Posterior cingulate gyrus (tissue), 11 donors: ENCODE measurements around the gene PARP9.

Experiments
- DNase-seq, 10 donors: peaks; one replicate each; pipeline versions ENCODE4 v3.0.0 to v3.0.0-alpha.2; 2020 to 2021; ENCODE audit warnings: mixed read lengths in 3 of 10
- intact Hi-C: fragments of 100-400 bp; cut with DNase I; formaldehyde crosslinking; loops from one replicate; pipeline ENCODE4 v1.15.1; 2023

PARP9 gene

GRCh38 chr3:122564155-122564912, at the start of gene PARP9, which contains the start of gene DTX3L:
Gene PARP9 (minus strand): TSS chr3:122564300. CDS start chr3:122559620, 4,680 bp downstream.
Gene DTX3L (plus strand): TSS chr3:122564338. CDS start chr3:122564427, 89 bp downstream.
- peak in 9 of 10 donors; percentile 35 to 94 (median 65) for DNase-seq
- intact Hi-C loops: no loop called here

- no peak for DNase-seq
- intact Hi-C loops: no loop called here
Observed at GRCh38 chr3:122612696-122613095, 48.6 kb upstream of the PARP9 start.

GRCh38 chr3:122609798-122610559, 45.9 kb upstream of the PARP9 start:
- no peak for DNase-seq
- intact Hi-C loops: no loop called here

DNA sequence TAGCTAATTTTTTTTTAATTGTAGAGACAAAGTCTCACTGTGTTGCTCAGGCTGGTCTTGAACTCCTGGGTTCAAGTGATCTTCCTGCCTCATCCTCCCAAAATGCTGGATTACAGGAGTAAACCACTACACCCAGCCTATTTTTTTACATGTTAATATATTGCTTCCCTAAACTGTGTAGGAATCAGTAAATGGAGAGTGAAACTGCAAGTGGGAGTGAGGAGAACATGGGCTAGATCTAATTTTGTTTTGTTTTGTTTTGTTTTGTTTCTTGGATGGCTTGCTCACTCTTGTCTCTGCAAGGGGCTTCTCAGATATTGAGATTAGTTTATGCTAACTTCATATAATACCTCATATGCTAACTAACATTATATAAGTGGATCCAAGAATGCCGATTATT, 44.8 kb upstream of the PARP9 start:
- no peak for DNase-seq
- intact Hi-C loops: no loop called here

DNA sequence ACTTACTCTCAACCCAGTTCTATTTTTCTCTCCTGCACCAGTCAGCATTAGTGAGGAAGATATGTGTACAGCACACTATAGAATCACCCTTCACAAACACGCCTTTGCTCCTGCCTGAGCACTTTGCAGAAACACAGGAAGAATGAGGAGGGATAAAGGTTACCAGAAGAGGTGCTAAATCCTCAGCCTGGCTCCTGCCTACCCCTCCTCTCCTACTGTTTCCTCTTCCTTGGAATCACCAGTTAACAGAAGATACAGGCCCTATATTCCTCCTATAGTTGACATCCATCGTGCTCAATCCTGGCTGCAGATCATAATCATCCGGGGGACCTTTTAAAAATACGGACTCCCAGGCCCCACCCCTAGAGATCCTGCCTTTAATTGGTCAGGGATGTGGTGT, 42.2 kb upstream of the PARP9 start:
- DNase-seq: no peak
- intact Hi-C loops: no loop called here

GRCh38 chr3:122603056-122603455, 39.0 kb upstream of the PARP9 start:
- DNase-seq: no peak
- intact Hi-C loops: no loop called here

DNA sequence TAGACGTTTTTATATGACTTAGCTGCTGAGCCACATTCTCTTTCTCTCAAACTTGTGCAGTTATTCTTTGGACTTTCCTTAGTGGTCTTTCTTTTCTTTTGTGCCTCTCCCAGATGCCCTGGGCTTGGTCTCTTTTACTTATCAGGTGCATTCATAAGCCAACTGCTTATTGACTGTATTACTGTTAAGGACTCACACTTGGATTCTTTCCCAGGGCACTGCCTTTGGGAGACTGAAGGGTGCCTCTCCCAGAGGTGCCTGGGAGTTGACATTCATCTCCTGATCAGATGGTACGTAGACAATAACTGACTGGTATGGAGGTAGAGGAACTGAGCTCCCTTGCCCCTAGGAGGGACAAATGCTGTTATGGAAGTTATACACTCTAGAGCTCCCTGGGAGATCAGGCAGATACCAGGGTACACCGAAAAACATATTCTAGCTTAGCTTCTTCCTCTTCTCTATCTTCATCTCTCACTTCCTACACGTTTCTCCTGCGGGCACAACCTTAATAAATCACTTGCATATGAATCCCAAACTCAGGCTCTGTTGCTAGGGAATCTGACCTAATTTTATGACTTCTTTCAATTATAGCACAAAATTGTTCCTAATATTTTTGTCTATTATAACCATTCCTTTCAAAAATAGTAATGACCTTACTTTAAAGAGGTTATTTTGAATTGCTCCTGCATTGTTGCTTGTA, 38.1 kb upstream of the PARP9 start:
- intact Hi-C loops: no loop called here
- no peak for DNase-seq

DNA sequence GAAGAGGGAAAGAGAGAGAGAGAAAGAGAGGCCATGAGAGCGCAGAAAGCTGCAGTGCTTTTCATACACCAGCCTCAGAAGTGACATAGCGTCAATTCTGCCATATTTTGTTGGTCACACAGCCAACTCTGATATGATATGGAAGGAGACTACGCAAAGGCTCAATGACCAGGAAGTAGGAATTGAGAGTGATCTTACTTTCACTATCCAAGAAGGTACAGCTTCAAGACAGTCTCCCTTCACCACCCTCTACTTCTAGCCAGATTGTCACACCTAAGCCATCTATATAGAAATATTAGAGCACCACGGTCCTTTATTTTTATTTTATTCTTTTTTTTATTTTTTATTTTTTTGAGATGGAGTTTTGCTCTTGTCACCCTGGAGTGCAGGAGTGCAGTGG, 34.5 kb upstream of the PARP9 start:
- intact Hi-C loops: no loop called here
- no peak for DNase-seq

- DNase-seq: no peak
- intact Hi-C loops: no loop called here
Observed at GRCh38 chr3:122598151-122598550, 34.1 kb upstream of the PARP9 start.

- intact Hi-C loops: no loop called here
- DNase-seq: no peak
Observed at GRCh38 chr3:122594025-122594424, 29.9 kb upstream of the PARP9 start.

GRCh38 chr3:122590610-122591009, 26.5 kb upstream of the PARP9 start:
- DNase-seq: no peak
- intact Hi-C loops: no loop called here

- intact Hi-C loops: no loop called here
Observed at GRCh38 chr3:122589297-122589696, 25.2 kb upstream of the PARP9 start.

GRCh38 chr3:122587572-122587971, 23.5 kb upstream of the PARP9 start:
- DNase-seq: no peak
- intact Hi-C loops: no loop called here

More at GRCh38 chr3:122589297-122589696, 25.2 kb upstream of the PARP9 start:
- no peak for DNase-seq

DNA sequence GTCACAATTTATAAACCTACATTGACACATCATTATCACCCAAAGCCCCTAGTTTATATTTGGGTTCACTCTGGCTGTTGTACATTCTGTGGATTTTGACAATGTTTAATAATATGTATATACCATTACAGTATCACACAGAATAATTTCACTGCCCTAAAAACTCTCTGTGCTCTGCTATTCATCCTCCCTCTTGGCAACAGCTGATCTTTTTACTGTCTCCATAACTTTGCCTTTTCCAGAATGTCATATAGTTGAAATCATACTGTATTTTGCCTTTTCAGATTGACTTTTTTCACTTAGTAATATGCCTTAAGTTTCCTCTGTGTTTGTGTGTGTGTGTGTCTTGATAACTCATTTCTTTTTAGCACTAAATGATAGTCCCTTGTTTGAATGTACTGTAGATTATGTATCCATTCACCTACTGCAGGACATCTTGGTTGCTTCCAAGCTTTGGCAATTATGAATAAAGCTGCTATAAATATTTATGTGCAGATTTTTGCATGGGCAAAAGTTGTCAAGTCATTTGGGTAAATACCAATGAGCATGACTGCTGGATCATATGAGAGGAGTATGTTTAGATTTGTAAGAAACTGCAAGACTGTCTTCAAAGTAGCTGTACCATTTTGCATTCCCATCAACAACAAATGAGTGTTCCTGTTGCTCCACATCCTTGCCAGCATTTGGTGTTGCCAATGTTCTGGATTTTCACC, 22.8 kb upstream of the PARP9 start:
- no peak for DNase-seq
- intact Hi-C loops: no loop called here

DNA sequence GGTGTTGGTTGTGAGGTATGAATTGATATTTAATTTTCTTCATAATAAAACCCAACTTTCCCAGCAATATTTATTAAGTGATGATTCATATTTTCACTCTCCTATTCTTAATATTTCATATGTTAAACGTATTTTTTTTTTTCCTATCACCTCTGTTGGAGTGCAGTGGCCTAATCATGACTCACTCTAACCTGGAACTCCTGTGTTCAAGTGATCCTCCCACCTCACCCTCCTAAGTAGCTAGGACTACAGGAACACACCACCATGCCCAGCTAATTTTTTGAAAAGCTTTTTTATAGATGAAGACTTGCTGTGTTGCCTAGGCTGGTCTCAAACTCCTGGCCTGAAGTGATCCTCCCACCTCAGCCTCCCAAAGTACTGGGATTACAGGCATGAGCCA, 22.0 kb upstream of the PARP9 start:
- intact Hi-C loops: no loop called here
- DNase-seq: no peak

- intact Hi-C loops: no loop called here
- DNase-seq: no peak
Observed at GRCh38 chr3:122582390-122582789, 18.3 kb upstream of the PARP9 start.

DNA sequence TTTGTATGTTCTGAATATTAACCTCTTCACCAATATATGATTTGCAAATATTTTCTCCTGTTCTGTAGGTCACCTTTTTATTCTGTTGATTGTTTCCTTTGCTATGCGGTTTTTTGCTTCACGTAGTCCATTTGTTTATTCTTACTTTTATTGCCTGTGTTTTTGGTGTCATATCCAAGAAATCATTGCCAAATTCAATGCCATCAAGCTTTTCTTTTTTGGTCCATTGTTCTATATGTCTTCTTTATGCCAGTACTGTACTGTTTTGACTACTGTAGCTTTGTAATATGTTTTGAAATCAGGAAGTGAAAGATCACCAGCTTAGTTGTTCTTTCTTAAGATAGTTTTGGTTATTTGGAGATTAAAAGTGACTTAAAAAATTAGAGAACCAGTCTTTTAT, 17.5 kb upstream of the PARP9 start:
- intact Hi-C loops: no loop called here
- no peak for DNase-seq

- intact Hi-C loops: no loop called here
- DNase-seq: no peak
Observed at GRCh38 chr3:122580470-122580869, 16.4 kb upstream of the PARP9 start.

DNA sequence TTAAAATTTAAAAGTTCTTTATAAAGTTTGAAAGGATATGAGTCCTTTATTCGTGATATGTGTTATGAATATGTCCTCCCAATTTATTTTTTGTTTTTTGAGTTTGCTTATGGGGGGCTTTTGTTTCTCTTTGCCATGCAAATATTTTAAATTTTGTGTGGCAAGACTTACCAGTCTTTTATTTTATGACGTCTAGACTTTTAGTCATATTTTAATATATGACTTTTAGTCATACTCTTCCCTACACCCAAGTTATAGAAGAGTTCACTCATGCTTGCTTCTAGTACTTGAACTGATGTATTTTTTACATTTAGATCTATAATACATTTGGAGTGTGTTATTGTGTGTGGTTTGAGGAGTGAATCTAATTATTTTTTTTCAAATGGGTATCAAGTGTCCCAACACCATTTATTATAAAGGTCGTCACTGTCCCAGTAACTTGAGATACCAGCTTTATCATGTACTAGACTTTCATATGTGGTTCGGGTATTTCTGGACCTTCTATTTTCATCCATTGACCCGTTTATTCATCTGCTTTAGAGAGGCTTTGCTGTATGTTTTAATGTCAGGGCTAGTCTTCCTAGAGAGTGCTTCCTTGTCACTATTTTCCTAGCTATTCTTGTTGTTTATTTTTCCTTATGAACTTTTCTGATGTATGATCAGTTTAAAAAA, 14.1 kb upstream of the PARP9 start:
- no peak for DNase-seq
- intact Hi-C loops: no loop called here

DNA sequence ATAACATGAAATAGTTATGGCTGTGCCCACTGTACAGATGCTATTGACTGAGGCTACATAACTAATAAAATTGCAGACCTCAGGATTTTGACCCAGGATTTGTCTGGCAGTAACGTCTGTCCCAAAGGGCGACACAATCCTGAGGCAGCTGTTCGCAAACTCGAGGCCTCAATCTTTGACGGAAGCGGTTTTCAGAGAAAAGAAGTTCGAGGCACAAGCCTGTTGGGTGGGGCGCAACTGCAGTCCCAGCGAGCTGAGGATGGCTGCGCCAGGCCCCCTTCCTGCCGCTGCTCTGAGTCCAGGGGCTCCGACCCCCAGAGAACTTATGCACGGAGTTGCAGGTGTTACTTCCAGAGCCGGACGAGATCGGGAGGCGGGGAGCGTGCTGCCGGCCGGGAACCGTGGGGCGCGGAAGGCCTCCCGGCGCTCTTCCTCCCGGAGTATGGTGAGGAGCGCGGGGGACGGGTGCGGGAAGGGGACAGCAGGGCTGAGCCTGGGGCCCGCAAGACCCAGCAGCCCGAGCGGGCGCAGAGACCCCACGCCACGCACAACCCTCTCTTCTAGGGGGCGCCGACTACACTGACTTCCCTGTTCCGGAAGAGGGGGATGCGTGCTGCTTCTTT, 13.4 kb upstream of the PARP9 start, which contains the start of gene PARP15:
TSS of gene PARP15 (plus strand) at position 242 of the 623 bp plus-strand sequence. CDS start at position 260, 18 bp downstream.
- DNase-seq: peak in 1 of 10 donors; percentile 65
- intact Hi-C loops: no loop called here
